SKM-1 (cell line): Measurements from ENCODE around the gene FAM120A.
"Not testable (repeated sequence)": the region's sequence is repeated elsewhere in the genome, so short reads cannot be mapped to it uniquely, and the experiment has no call there.

Experiments used
- DNase-seq: peaks from one replicate; lab custom pipeline; 2025; ENCODE audit not compliant: unreplicated experiment; lab: John Stamatoyannopoulos, UW

Gene FAM120A

GRCh38 chr9:93505541-93506132 is 54.2 kb downstream of the FAM120A start:
- peak; percentile 1 for DNase-seq

- DNase-seq, result no peak
Measured at GRCh38 chr9:93507768-93508167, 56.3 kb downstream of the FAM120A start.

GRCh38 chr9:93508207-93508606 is 56.7 kb downstream of the FAM120A start:
- DNase-seq, result no peak

GRCh38 chr9:93509084-93509483 is 57.6 kb downstream of the FAM120A start:
- no peak for DNase-seq

GRCh38 chr9:93510041-93510440 is 58.6 kb downstream of the FAM120A start:
- no peak for DNase-seq

GRCh38 chr9:93511228-93511627 is 59.7 kb downstream of the FAM120A start:
- DNase-seq, result not testable (repeated sequence)

- DNase-seq, result peak; percentile 0
Measured at GRCh38 chr9:93512170-93512812, 60.8 kb downstream of the FAM120A start.

GRCh38 chr9:93513606-93514005 is 62.1 kb downstream of the FAM120A start:
- DNase-seq, result no peak

- no peak for DNase-seq
Measured at GRCh38 chr9:93517331-93517730, 65.8 kb downstream of the FAM120A start.

GRCh38 chr9:93520523-93520922 is 69.0 kb downstream of the FAM120A start:
- DNase-seq, result no peak

- no peak for DNase-seq
Measured at GRCh38 chr9:93522736-93523135, 71.3 kb downstream of the FAM120A start.

GRCh38 chr9:93523518-93524144 is 72.1 kb downstream of the FAM120A start:
- no peak for DNase-seq

- no peak for DNase-seq
Measured at GRCh38 chr9:93525476-93525875, 74.0 kb downstream of the FAM120A start.

- no peak for DNase-seq
Measured at GRCh38 chr9:93531374-93531773, 79.9 kb downstream of the FAM120A start.

- DNase-seq, result no peak
Measured at GRCh38 chr9:93532141-93532540, 80.7 kb downstream of the FAM120A start.

- DNase-seq, result no peak
Measured at GRCh38 chr9:93533863-93534262, 82.4 kb downstream of the FAM120A start.

GRCh38 chr9:93536167-93536566 is 84.7 kb downstream of the FAM120A start:
- no peak for DNase-seq

- no peak for DNase-seq
Measured at GRCh38 chr9:93536874-93537273, 85.4 kb downstream of the FAM120A start.

GRCh38 chr9:93540305-93540704 is 88.8 kb downstream of the FAM120A start:
- DNase-seq, result no peak

- DNase-seq, result no peak
Measured at GRCh38 chr9:93541005-93541404, 89.5 kb downstream of the FAM120A start.

GRCh38 chr9:93541581-93542349 is 90.3 kb downstream of the FAM120A start:
- no peak for DNase-seq

GRCh38 chr9:93543117-93543516 is 91.6 kb downstream of the FAM120A start:
- DNase-seq, result no peak
